ENCODE data around the gene AK5.

AK5 gene

GRCh38 chr1:77354536-77354935, 72.7 kb downstream of the AK5 start:
- DNase-seq (ENCODE audit: low read depth in 2 of 2), result no peak

DNA sequence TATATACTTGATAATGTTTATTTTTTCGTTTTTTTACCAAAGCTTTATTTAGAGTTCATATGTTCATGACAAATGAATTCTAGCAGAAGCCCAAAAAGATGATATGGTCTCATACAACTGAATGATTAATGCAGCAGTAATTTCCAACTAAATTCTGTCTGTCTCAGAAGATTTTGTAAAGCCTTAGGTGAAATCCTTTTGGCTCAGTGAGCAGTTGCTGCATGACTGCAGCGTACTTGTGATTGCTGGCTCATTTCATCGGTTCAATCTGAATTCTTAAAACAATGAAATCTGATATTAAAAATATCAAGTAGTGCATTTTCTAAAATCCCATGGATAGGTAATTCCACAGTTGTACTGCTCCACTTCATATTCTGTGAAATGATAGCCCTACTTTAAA, 73.2 kb downstream of the AK5 start:
- DNase-seq (ENCODE audit: low read depth in 2 of 2), result no peak

DNA sequence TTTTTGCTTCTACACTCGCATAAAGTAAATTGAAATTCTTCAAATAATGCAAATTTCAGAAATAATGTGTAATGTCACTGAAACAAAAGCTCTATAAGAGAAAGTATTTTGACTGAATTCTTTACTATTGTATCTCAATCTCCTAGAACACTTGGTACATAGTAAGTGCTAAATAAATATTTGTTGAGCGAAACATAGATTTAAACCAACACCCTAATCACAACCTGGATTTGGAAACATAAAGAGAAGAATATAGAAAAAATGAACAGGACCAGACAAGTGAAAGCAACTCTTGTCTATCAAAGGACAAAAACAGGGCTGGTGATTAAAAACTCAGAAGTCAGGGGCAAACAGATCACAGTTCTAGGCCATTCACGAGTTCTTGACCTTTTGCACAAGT, 74.3 kb downstream of the AK5 start:
- DNase-seq (ENCODE audit: low read depth in 2 of 2), result no peak

DNA sequence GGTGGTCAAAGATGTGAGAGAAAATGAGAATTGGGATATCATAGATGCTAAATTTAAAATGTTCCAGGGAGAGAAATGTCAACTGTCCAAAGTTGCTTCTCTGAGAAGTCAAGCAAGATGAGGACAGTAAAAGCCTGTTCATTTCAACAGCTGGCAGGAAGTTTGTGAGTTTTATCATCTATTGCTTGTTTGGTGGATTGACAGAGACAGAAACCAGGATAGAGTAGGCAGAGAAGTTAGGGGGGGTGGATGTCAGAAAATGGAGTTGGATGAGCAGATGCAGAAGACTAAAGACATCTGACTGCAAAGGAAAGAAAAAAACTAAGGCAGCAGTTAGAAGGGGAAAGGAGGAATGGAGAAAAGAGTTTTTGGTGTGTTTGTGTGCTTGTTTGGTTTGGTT, 78.4 kb downstream of the AK5 start:
- no peak for DNase-seq (ENCODE audit: low read depth in 2 of 2)

DNA sequence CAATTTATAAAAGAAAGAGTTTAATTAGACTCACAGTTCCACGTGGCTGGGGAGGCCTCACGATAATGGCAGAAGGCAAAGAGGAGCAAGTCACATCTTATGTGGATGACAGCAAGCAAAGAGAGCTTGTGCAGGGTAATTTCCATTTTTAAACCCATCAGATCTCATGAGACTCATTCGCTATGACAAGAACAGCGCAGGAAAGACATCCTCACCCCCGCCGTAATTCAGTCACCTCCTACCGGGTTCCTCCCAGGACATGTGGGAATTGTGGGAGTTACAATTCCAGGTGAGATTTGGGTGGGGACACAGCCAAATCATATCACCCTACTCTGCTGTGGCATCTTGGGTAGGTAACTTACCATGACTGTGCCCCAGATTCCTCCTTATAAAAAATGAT, 79.8 kb downstream of the AK5 start:
- DNase-seq (ENCODE audit: low read depth in 2 of 2), result no peak

DNA sequence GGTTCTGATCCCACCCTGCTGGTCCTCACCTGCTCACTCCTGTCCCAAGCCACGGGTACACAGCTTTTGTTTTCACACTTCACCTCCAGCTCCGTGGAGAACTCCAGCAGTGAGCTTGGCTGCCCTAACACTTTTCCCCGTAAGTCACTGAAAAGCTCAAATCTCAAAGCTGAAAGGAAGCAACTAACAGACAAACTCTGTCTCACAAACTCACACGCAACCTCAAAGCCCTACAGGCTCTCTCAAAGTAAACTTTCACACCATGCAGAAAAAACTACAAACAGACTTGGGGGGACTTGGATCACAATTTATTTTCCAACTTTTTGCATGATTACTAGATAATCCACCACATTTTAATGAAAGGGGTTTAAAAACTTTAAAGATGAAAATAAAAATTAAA, 88.3 kb downstream of the AK5 start:
- no peak for DNase-seq (ENCODE audit: low read depth in 2 of 2)

GRCh38 chr1:77370583-77371306, 88.9 kb downstream of the AK5 start:
- no peak for DNase-seq (ENCODE audit: low read depth in 2 of 2)

DNA sequence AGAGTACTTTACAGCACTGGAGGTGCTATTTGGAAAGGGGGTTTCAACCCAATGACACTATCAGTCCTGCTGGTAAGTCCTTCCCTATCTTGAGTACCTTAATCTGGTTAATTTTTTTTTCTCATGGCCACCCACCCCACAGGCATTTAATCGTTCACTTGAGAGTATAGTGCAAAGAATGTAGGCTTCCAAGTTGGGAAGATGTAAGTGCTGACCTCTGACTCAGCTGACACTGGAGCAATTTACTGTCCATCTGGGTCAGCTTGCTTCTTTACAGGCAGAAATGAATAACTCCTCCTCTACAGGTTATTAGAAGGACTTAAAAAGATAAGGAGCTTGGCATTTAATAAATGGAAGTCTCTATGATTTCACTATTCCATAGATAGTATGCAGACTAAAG, 89.6 kb downstream of the AK5 start:
- no peak for DNase-seq (ENCODE audit: low read depth in 2 of 2)

DNA sequence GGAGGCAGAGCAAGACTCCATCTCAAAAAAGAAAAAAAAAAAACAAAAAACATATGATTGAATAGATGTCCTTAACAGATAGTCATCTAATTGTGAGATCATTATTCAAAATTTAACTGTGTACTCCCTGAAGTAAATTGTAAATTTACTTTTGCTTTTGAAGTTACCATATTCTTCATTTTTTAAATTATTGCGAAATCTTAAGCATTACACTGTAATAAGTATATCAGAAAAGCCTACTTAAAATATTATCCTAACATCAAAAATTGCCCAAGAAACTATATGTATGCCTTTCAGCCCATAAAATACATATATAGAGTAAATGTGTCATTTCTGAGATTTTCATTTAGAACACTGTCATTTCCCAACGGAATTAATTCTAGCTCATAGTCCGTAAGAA, 91.9 kb downstream of the AK5 start:
- DNase-seq (ENCODE audit: low read depth in 2 of 2), result no peak

GRCh38 chr1:77375541-77375940, 93.7 kb downstream of the AK5 start:
- no peak for DNase-seq (ENCODE audit: low read depth in 2 of 2)

GRCh38 chr1:77375990-77376389, 94.2 kb downstream of the AK5 start:
- no peak for DNase-seq (ENCODE audit: low read depth in 2 of 2)

- DNase-seq (ENCODE audit: low read depth in 2 of 2), result no peak
Measured at GRCh38 chr1:77378723-77379535, 97.1 kb downstream of the AK5 start.

GRCh38 chr1:77382366-77382765, 100.5 kb downstream of the AK5 start:
- DNase-seq (ENCODE audit: low read depth in 2 of 2), result no peak

DNA sequence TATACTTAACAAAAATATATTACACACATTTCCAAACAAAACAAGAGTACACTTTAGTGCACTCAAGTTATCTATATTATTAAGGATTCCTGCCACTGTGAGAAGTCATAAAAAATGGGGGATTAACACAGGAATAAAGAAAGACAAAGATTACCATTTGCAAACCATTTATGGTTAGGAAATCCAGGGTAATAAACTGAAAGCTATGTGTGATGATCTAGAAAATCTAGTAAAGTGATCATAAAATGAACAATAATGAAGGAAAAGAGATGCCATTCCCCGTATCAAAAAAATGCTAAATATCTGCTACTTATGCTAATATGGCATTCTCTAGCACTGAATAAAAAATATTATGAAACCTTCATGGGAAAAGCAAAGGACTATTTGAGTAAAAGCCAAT, 101.4 kb downstream of the AK5 start:
- DNase-seq (ENCODE audit: low read depth in 2 of 2), result no peak

DNA sequence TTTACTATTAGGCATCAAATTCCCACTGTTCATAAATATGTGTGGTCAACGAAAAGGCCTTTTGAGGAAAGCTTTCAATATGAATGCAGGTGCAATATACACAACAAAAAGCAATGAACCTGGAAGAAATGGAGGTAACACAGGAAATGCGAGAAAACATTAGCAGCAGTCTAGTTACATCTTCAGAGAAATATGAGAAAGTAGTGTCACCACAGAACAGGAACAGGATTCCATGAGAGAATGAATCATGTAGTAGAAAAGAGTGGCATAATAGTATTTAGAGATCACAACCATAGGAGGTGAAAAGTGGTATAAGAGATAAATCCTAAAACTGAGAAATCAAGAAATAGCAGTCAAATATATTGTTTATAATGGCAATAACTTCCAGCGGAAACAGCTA, 103.7 kb downstream of the AK5 start:
- DNase-seq (ENCODE audit: low read depth in 2 of 2), result no peak

- no peak for DNase-seq (ENCODE audit: low read depth in 2 of 2)
Measured at GRCh38 chr1:77386276-77386675, 104.5 kb downstream of the AK5 start.

DNA sequence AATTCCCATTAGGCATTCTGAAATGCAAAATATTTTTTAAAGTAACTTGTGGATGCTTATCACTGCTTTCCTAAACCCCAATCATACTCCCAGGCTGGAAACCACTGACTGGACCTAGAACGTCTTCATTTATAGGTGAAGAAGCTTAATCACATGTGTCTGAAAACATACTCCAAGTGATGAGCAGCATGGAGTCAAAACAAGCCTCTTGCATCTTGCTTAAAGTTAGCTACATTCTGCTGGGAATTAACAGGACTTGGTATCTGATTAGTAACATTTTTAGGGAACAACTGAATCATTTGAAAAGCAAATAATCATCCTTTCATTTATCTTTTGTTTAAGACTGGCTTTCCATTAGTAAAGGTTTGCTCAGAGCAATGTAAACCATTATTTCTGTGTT, 105.7 kb downstream of the AK5 start:
- DNase-seq (ENCODE audit: low read depth in 2 of 2), result no peak

DNA sequence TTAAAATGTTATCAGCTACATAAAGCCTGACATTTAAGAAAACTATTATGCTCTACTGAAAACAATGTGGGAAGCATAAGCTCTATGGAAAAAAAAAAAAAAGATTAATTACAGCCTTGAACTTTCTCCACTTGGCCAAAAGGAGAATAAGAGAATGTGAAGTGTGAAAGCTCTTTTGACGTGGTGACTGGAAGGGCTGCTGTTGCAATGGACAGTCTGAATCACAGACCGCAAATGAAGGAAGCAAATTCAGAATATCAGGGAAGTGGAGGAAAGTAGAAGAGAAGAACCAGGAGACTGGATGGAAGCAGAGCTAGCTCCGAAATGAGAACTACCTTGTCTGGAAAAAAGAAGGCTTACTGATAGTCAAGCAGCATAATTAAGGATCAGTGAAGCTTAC, 106.8 kb downstream of the AK5 start:
- DNase-seq (ENCODE audit: low read depth in 2 of 2), result no peak

DNA sequence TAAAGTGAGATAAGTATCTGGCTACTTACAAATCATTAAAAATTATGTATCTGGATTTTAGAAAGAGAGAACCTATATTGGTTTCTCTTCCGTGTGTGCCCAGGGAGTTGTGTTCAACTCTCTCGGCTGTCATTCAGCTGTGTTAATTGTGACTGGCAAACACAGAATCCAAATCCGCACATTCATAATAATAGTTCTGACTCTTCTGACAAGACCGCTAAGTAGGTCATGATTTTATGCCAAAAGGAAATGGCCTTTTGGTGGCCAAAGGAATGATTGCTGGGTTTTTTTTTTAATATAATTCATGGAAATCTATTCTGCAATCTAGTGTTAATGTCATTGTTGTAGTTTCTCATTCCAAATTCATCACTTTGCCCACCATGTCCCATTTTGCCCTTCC, 110.7 kb downstream of the AK5 start:
- DNase-seq (ENCODE audit: low read depth in 2 of 2), result no peak

DNA sequence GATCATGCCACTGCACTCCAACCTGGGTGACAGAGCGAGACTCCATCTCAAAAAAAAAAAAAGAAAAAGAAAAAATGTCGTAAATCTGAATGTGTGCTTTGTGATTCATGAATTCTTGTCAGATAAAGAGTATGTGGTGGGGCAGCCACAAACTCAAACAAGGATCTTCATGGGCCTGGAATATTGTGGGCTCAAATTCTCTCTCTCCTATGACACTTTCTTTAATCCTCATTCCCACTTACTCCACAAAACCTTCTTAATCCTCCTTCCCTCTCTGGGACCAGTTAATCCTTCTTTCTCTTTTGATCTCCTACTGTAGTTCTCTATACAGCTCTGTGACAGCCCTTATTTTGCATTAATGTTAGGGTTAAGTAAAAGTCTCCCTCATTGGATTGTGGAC, 112.3 kb downstream of the AK5 start:
- no peak for DNase-seq (ENCODE audit: low read depth in 2 of 2)

GRCh38 chr1:77395051-77395450, 113.2 kb downstream of the AK5 start:
- no peak for DNase-seq (ENCODE audit: low read depth in 2 of 2)

GRCh38 chr1:77398152-77398551, 116.3 kb downstream of the AK5 start:
- no peak for DNase-seq (ENCODE audit: low read depth in 2 of 2)

DNA sequence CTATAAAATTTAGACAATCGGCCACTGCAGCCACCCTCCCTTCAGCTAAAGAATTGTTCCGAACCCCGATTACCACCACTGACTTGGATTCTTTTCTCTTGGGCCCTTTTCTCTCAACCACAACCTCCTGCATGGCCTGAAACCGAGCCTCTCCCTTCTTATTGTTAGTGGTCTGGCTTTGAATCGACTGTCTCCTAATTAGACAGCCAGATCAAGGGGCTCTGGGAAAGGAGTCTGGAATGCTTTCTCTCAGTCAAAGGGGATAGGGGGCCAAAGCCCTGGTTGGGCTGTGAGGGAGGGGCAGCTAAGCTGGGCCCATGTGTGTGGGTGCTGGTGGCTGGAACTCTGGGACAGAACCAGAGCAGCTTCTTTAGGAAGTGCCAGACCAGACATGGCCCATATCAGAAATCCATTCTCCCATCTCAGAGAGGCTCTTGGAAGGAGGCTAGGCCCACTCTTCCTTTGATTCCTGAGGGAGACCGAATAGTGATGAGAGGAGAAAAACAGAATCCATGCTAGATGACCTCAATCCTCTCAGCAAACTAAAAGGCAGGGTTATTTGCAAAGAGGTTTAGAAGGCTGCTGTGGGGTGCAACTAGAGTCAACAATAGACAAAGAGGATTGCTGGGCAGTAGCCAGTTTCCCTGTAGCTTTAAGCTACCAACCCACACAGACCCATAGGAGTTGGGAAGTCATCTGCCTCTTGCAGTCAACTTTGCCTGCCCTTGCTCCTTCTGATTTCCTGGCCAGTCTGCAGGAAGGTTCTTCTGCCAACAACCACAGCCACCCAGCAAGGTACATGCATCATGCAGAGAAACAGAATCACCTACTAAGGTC, 117.6 kb downstream of the AK5 start:
- DNase-seq (ENCODE audit: low read depth in 2 of 2), result no peak

Measured in stimulated activated CD4-positive, alpha-beta T cell treated with anti-CD3 and anti-CD28 coated beads, Interleukin-12 subunit alpha, Interleukin-12 subunit beta, amount 100 ng/mL, for 24 hours (primary cell).